HG03520 (cell line): ENCODE results near the gene ABCB9.

Experiments
- ATAC-seq: cut with Tn5 transposase; IDR thresholded peaks from one replicate; pipeline ENCODE4 v1.9.1; 2021; ENCODE audit warnings: mild to moderate bottlenecking, moderate library complexity; ENCODE audit not compliant: unreplicated experiment

Gene ABCB9

DNA sequence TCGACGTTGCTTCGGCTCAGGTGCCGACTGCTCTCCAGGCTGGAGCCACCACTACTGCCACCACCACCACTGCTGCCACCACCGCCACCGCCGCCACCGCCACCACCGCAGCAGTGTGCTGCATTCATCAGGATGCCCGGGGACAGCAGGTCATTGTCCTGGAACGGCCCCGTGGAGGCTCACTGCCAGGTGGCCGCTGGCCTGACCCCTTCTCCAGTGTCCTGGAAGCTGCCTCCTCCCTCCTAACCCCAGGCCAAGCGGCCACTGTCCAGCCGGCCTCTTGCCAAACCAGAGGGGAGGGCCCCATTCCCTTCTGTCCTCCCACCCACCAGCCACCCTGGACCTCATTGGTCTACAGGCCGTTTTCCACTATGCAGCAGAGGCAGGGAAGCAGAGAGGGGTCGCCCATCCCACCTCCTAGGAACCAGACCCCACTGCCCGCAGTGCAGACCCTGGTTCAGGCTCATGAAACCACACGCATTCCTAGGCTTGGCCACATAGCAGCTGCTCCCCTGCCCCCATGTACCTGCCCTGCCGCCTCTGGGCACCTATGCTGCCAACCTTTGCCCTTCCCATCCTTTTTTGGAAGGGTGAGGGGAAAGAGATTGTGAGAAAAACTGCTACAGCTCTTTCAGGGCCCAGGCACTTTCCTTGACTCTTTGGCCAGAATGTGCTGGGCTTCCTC lies 29.4 kb upstream of the ABCB9 start:
- no peak for ATAC-seq

DNA sequence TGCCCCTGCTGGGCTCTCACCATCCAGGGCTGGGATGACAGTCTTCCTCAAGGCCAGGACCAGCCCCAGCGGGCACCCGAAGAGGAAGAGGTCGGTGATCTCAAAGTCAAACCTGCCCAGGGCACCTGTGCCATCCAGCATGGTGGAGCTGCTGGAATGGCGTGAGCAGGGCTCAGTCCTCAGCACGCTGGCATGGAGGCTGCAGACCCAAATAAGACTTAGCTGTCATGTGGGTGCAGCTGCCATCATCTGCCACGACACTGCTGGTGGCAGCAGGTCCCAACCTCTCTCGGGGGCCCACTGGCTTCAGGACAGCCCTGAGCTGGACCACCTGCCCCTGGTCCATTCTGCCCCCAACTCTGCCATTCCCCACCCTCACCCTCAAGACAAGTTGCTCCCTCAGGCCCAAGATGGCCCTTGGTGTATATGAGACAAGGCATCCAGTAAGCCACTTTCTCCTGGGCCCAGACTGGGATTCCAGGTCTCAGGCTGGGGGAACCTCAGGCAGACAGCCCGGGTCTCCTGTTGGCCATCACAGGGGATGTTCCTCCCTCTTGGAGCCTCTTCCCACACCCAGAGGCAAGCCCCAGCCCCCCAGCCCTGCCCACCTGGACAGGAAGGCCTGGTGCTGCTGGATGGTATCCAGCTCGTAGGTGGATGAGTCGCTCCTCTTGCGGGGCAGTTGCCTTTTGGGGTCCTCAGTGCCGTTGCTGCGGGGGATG lies 28.7 kb upstream of the ABCB9 start:
- ATAC-seq: no peak

DNA sequence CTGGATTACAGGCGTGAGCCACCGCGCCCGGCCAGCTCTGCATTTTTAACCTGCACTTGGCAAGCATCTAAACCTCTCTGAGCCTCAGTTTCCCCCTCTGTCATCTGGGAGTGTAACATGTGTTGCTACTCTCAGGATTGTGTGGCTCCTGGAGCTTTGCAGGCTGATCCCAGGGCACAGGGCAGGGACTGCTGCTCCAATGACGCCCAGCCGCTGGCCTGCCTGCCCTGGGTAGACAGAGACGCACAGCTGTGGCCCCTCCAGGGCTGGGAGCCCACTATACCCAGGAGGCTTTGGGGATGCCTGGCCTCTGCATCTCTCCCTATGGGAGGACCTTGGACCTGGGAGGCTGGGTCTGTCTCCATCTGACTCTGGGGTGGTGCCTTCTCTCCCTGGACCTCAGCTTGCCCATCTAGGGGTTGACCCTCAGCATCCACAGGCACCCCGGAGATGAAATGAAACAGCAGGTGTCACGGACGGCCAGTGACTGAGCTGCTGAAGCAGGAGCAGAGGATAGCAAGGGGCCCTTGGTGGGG lies 27.9 kb upstream of the ABCB9 start:
- ATAC-seq: no peak

DNA sequence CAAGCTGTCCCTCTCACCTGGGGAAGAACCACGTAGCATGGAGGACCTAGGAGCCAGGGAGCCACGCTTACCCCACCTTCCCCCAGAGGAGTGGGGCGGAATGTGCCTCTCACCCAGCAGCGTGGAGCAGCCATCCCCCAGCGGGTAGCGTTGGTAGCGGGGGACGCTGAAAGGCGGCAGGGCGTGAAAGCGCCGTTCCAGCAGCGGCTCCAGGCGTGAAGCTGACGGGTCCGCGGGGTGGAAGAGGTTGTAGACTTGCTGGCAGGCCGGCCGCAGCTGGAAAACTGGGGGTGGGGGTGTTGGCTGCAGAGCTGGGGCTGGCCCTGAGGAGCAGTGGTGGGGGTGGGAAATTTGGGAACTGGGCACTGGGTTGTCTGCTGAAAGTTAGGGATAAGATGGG lies 26.1 kb upstream of the ABCB9 start:
- ATAC-seq: no peak

DNA sequence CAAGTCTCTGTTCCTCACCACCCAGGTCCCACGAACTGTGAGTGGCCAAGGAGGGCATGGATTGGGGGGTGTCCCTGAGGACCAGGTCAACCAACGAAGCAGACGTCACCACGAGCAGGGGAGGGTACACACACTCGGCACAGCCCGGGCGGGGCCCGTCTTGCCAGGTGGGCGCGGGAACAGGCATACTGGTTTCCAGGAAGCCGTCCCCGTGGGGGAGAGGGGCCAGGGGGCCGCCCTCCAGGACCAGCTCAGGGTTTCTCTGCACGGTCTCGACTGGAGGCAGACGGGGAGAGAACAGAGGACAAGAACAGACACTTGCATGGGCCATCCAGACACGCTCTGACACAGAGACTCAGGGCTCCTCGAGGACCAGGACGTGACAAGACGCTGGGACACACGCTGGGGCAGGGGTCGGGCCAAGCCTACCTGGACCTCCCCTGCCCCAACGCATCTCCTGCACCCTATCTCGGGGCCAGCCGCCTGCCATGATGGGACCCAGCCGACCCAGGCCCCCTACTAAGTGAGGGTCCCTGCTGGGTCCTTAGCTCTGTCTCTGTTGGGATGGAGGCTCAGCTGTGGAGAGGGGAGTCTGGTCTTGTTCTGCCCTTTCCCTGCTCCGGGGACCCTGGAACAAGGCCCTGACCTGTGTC lies 25.5 kb upstream of the ABCB9 start:
- no peak for ATAC-seq

DNA sequence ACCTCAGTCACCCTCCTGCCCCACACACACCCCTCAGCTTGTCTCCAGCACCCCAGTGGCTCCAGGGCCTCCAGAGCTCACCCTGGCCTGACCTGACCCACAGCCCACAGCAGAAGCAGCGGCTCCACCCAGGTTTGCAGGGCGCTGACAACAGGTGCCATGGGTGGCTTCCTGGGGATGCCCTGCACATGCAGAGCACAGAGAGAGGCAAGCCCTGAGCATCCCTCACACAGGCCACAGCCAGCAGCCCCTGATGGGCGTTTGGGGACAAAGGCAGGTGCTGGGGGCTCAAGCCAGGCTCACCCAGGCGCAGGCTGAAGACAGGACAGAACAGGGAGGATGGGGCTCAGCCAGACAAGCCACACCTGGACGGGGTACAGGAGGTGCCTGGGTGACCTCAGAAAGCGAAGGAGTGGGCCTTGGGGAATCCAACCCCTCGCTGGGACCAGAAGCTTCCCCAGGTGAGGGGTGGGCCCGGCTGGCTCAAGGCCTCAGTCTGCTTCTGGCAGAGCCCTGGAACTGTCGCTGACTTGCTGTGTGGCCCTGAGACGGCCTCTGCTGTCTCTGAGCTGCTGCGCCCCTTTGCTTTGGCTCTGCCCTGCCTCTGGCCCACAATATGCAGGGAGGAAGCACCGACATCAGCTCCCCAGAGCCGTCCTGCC lies 24.8 kb upstream of the ABCB9 start:
- ATAC-seq: no peak

DNA sequence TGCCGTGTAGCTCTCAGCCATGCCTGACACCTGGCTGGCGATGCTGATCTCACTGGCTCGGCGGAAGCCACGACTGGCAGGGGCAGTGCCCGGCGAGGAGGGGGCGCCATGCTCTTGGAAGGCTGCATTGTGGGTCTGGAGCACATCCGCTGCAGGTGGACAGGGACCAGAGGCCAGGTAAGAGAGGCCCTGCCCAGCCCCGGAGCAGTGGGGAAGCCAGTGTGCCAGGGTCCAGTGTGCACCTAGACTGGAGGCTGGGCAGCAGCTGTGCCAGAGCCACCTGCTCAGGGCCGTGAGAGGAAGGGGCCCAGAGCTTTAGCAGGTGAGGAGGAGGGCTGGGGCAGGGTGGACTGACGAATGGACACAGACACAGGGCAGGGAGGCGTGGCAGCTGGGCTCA lies 24.3 kb upstream of the ABCB9 start:
- ATAC-seq: no peak

DNA sequence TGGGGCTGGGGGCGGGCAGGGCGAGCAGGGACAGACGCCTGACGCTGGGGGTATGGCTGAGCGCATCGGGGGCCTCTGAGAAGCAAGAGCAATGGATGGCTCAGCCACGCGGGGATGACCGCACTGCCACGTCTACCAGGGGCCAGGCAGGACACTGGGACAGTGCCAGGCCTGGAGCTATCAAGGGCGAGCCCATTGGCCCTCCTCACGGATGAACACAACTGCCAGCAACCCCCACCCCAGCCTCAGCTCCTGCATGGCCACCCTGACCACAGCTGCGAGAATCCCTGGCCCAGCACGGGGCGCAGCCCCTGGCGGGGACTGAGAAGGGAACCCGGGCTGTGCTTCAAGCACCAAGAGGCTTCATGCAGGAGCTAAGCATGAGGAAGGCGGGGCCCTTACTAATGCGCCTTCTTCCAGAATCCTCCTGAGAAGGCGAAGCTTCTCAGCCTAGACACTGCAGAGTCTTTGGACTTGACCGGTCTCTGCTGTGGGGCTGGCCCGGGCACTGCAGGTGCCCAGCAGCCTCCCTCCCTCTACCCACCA lies 23.7 kb upstream of the ABCB9 start:
- no peak for ATAC-seq

DNA sequence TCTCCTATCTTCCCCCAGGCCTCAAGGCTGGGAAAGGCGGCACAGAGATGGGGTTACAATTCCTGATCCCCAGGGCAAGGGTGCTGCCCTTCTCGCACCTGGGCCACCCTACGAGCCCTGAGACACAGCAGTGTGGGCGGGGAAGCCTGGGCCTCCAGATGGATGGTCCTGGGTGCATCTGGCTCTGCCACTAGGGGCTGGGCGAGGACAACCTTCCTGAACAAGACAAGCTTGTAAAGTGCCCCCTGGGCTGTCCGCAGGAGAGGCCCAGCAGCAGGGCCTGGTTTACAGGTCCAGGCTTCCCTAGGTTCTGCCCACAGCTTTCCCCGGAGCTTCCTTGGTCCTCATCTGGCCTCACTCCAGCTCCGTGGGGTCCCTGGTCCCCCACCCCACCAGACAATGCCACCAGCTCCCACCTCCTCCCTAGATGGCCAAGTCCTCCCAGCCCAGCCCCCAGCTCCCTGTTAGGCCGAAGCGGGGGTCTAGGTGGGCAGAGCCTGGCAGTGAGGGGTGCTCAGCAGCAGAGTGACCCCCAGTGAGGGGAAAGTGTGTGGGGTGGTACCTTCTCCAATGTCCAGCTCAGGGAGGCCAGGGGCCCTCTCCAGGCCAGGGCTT lies 23.1 kb upstream of the ABCB9 start:
- ATAC-seq: no peak

DNA sequence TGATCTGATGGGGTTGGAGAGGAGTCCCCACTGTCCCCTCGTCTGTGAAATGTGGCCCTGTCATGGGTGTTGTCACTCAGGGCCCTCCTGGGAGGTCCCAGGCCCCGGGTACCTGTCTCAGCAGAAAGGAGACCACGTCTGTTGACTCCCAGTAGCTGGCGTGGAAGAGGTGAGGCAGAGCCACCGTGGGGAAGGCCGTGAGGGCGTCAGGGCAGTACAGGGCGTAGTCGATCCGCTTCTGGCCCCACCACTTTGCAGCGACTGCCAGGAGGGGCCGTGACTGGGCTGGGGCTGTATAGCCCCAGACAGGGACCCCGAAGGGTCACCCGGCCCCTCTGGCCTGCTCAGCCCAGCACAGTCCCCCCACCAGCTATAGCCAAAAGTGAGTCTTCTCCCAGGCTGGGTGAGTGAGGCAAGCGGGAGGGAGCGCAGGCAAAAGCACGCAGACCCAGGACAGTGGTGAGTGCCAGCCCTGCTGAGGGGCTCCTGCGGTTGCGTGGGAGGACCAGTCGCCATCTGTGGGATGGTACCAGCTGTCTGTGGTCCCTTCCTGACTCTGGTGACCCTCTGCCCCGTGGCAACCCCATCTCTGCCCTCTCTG lies 22.4 kb upstream of the ABCB9 start:
- no peak for ATAC-seq

DNA sequence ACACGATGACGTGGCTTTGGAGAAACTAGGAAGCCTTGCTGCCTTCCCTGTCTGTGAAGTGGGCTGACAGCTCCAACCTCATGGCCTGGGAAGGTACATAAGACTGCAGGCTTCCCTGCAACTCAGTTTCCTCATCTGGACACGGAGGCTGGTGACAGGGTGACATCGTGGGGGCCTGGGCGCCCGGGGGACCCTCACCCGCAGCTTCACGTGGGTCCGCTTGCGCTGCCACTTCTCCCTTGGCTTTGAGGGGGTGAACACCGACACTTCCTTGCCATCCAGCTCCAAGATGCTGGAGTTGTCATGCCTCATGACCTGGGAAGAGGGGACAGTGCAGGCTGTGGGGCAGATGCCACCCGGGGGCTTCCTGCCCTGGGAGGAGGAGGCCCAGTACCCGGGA lies 21.8 kb upstream of the ABCB9 start:
- ATAC-seq: no peak

DNA sequence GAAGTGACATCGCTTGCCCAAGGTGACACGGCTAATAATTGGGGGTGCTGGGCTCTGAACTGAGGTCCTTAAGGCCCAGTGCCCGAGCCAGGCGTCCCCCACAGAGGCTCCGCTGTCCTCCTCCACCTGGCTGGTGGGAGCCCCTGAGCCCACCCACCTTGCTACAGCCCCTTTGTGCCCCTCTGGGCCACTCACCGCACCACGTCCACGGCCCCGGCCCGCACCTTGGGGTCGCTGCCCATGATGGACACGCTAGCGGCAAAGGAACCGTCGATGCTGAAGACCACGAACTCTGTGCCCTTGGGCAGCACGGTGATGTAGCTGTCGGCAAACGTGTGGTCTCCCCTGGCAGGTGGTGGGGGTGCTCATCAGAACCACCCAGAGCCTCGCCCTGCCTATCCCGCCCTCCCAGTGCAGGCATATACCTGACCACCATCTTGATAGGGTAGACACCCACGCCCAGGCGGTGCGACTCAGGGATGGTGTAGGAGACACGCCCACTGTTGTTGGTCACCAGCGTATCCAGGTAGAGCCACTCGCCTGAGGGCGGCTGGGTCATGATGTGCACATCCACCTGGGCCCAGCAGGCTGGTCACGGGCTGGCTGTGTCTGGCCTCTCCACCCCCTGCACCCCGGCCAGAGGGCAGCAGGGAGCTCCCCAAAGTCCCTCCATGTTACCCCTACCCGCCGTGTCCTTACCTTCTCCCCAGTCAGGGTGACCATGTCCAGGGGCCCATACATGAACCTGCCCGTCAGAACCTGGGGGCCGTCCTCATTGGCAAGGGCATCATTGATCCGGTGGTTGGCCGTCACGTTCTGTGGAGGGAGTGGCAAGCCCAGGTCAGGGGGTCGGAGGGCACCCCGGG lies 21.1 kb upstream of the ABCB9 start:
- no peak for ATAC-seq

DNA sequence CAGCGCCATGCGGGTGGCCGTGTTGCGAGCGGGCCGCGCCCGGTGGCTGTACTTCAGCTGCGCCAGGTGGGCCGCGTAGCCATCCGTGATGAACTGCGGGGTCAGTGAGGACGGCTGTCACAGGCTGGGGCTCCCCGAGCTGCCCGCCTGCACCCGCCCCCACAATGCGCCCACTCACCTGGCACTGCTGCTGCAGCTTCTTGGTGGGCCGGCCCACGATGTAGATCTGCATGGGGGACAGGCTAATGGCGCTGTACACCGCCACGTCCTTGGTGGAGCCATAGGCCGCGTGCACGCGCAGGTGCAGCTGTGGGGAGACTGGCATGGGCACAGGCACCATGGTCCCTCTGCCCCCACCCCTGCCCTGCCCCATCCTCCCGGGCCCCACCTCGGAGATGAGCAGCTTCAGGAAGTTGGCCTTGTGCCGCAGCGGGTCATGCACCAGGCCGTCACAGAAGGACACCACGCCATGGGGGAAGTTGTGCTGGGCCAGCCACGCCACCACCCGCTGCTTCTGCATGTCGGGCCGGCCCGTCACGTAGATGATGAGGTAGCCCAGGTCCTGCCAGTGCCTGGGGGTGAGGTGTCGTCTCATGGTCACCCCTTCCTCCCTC lies 20.1 kb upstream of the ABCB9 start:
- ATAC-seq: no peak

DNA sequence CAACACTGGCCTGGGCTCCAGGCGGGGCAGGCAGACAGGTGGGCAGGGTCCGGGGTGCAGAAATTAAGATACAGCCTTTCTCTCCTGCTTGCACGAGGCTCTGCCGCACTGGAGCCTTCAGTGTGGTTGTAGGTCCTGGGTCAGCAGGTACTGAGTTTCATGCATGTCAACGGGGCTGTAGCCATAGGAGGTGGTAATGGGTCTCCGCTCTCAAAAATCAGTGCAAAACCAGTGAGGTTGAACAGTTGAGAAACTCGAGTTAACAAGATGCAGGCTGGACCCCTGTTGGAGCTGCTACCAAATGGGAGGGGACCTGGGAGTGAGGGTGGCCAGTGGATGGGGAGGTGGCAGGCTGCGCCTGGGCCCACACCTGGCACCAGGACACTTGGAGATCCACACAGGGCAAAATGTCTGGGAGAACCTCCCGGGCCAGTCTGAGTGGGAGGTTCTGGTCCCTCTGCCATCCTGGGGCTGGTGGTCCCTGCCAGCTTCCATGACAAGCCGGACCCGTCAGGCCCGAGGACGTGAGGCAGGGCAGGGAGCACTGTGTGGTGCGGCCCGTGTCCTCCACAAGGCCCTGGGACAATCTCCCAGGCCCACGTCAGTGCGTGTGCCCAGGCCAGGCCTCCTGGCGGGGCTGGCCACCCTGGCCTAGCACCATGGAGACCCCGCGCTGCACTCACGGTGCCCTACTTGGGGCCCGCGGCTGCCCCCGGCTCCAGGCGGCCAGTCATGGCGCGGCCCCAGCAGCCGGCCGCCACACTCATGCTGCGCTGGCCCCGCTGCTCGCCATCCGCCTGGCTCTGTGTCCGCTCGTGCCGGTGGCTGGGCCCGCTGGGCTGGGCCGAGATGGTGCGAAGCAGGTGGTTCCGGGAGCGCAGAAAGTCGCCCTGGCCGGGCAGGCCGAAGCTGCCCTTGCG lies 19.3 kb upstream of the ABCB9 start:
- ATAC-seq: no peak

DNA sequence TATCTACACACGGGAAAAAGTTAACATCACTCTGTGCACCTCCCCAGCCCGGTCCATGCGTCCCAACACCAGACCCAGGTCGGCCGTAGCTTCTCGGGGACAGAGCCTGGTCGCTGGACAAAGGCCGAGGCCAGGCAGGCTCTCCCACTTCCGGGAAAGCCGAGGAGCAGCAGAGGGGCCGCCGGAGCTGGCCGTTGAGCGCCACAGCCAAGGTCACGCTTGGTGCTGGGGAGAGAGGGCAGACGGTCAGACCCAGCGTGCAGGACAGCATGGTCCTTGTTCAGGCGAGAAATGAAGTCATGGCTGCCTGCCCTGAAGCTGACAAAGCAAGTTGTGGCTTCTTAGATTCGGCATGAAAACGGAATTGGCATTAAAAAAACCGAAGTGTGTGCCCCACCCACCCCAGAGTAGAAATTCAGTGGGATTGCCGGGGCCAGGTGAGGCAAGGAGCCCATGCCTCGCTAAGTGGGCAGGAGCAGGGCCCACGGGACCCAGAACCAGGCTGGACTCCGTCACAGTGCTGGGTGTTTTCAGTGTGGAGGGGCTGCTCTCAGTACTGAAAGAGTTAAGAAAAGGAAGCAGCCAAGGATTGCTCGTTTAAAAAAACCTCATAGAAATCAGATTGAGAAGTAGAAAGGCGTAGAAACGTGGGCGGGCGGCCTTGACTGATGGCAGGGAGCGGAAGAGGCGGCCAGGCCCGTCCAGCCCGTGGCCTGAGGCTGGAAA lies 18.5 kb upstream of the ABCB9 start:
- no peak for ATAC-seq

DNA sequence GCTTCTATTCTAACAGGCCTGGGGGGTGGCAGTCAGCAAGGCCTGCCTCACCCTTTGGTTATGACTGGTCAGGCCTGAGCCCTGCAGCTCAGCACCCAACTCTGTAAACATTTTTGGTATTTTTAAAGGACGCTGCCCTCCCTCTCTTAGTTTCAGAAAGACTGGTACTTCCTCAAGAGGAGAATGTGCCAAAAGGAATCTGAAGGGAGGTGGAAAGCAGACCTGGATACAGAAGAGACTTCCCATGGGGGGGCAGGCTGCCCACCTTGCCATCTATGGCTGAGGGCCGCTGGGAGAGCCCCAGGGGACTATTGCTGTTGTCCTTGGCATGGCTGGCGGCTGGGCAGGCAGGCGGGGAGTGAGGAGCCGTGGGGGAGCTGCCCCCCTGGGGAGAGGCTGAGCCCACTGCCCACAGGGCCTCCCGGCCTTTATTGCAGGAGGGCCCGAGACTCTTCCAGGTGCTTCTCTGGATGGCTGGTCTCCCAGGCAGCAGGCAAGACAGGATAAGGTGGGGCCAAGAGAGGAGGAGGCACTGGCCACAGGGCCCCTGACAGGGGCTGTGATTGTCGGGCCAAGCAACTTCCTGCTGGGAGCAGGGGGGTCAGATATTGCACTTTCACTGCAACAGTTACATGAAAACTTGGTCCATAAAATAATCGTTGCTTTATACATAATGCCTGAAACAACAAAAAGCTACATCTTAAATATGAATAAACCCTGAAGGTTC lies 17.7 kb upstream of the ABCB9 start:
- ATAC-seq: no peak
